Neural progenitor cell (in vitro differentiated cells): Measurements from ENCODE around the gene SACM1L.

Experiments used
- CTCF ChIP-seq: fragments of 200-600 bp; sonication (generic); IDR thresholded peaks from 2 replicates; pipeline ENCODE4 v1.5.1; 2017; ENCODE audit warnings: antibody characterized with exemption, mild to moderate bottlenecking
- EZH2 ChIP-seq: fragments of 200-600 bp; sonication (generic); IDR thresholded peaks from 2 replicates; pipeline ENCODE4 v1.6.1; 2017; ENCODE audit warnings: antibody characterized with exemption, mild to moderate bottlenecking, moderate library complexity
- EZH2phosphoT487 ChIP-seq: fragments of 200-600 bp; sonication (generic); IDR thresholded peaks from 2 replicates; pipeline ENCODE4 v1.6.1; 2017; ENCODE audit warnings: antibody characterized with exemption

- TF ChIP-seq EZH2phosphoT487 (no peak), CTCF (no peak), EZH2 (no peak)
These were observed 47.4 kb upstream of the SACM1L start for GRCh38 chr3:45641756-45642155.
